PC-9 (cell line): ENCODE results near the gene NAMPT. TPM values are rescaled to one million over a fixed set of nuclear protein-coding genes. Genes with fewer than 3 reads are reported as not detected.

ENCODE experiments used
- BruUV-seq: library from RNA; stranded (reverse); fragments of 400-500 nt; replicated peaks from 2 replicates; lab custom pipeline; 2021; lab: Mats Ljungman, UMichigan
- CTCF ChIA-PET: fragments of 300-600 bp; sonication (Branson Sonifier 250); formaldehyde crosslinking; loops from one replicate; lab custom pipeline; 2022; ENCODE audit warnings: antibody characterized with exemption; lab: Charles Lee
- POLR2A ChIA-PET: fragments of 300-600 bp; sonication (Branson Sonifier 250); formaldehyde crosslinking; loops from one replicate; lab custom pipeline; 2022; ENCODE audit warnings: antibody characterized with exemption; ENCODE audit not compliant: unreplicated experiment; lab: Charles Lee
- DNase-seq, 2 experiments: peaks; one replicate each; pipeline versions ENCODE4 v3.0.0 to v3.0.0-alpha.2; 2015 to 2022; ENCODE audit warnings: mixed read lengths in 1 of 2
- H2AFZ ChIP-seq: fragments of 200-600 bp; sonication (generic); 2 replicates; pipeline ENCODE4 v1.8.1; 2017; ENCODE audit warnings: antibody characterized with exemption
- H3F3A ChIP-seq: fragments of 200-600 bp; sonication (generic); 2 replicates; pipeline ENCODE4 v1.8.1; 2017; ENCODE audit warnings: antibody characterized with exemption, mild to moderate bottlenecking, low read depth; ENCODE audit not compliant: insufficient read depth
- H3K27ac ChIP-seq: fragments of 200-600 bp; sonication (generic); 2 replicates; pipeline ENCODE4 v1.6.1; 2016; ENCODE audit warnings: mixed run types
- H3K27me3 ChIP-seq: fragments of 200-600 bp; sonication (generic); 2 replicates; pipeline ENCODE4 v1.6.1; 2016; ENCODE audit warnings: low read depth, mixed run types; ENCODE audit not compliant: insufficient read depth
- H3K36me3 ChIP-seq: fragments of 200-600 bp; sonication (generic); 2 replicates; pipeline ENCODE4 v1.6.1; 2016; ENCODE audit warnings: low read depth, mixed run types
- H3K4me1 ChIP-seq: fragments of 200-600 bp; sonication (generic); replicated peaks from 2 replicates; pipeline ENCODE4 v1.6.1; 2016; ENCODE audit warnings: mixed run types; ENCODE audit not compliant: insufficient read depth
- H3K4me2 ChIP-seq: fragments of 200-600 bp; sonication (generic); 2 replicates; pipeline ENCODE4 v1.6.1; 2017; ENCODE audit warnings: mixed run types
- H3K4me3 ChIP-seq: fragments of 200-600 bp; sonication (generic); 2 replicates; pipeline ENCODE4 v1.6.1; 2016; ENCODE audit warnings: mixed run types
- H3K79me2 ChIP-seq: fragments of 200-600 bp; sonication (generic); 2 replicates; pipeline ENCODE4 v1.6.1; 2017; ENCODE audit warnings: low read depth, mixed run types
- H3K9me2 ChIP-seq: fragments of 200-600 bp; sonication (generic); 2 replicates; pipeline ENCODE4 v1.8.1; 2017; ENCODE audit warnings: mild to moderate bottlenecking; ENCODE audit not compliant: insufficient read depth
- H3K9me3 ChIP-seq: fragments of 200-600 bp; sonication (generic); 2 replicates; pipeline ENCODE4 v1.8.1; 2016; ENCODE audit warnings: low read depth; ENCODE audit not compliant: insufficient read depth
- H4K20me1 ChIP-seq: fragments of 200-600 bp; sonication (generic); 2 replicates; pipeline ENCODE4 v1.8.1; 2017; ENCODE audit not compliant: insufficient read depth
- EZH2 ChIP-seq: fragments of 200-600 bp; sonication (generic); IDR thresholded peaks from 2 replicates; pipeline ENCODE4 v1.8.0; 2017; ENCODE audit warnings: antibody characterized with exemption, low read depth
- intact Hi-C: fragments of 100-400 bp; cut with micrococcal nuclease; formaldehyde crosslinking; loops from one replicate; pipeline ENCODE4 v1.10.0; 2022; ENCODE audit not compliant: unreplicated experiment
- total RNA-seq: library from RNA; stranded (reverse); gene quantifications from 2 replicates; pipeline ENCODE4 v1.2.3, GENCODE V29; 2021
- TF ChIP-seq, protein P1 (sequence below): fragments of 200-600 bp; sonication (generic); conservative IDR thresholded peaks from 2 replicates; pipeline ENCODE4 v1.6.1; 2017; ENCODE audit warnings: mixed run types, antibody characterized with exemption, mild to moderate bottlenecking, moderate library complexity

Gene NAMPT
- total RNA-seq, 1 experiment from 2014 or later = 302 TPM

DNA sequence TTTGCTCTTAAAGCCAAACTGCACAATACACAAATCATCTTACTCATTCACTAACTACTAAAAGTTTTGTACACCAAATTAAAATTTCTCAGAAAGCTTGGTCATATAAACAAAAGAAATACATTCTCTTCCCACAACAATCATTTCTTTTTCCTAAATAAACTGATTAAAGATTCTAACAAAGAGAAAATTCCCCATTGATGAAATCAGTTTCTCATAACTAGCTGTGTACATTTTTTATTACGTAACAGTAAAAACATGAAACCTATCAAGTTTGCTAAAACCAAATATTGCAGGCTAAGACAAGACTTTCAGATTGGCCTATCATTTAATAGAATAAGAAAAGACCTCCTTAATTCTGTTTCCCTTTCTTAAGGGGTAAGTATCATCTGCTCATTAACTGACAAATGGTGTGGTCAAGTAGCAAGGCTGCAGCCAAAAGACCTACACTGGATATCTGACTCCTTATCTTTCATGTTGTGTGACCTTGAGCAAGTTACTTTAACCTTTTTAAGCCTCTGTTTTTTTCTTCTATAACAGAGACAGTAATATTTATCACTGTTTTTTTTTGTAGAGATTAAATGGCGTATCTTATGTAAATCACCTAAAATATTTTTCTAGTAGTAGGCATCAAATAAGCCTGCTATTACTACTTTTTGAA is 22.4 kb downstream of the NAMPT start:
- Histone ChIP-seq H3K4me2 (no peak overlapping the region), H3F3A (peaks cover 89% of the 10 kb centered on the region), H3K4me3 (no peak overlapping the region), H3K27me3 (no peaks in the 10 kb centered on the region), H3K36me3 (peaks cover 93% of the 10 kb centered on the region), H3K4me1 (no peaks in the 10 kb centered on the region), H3K79me2 (peaks cover 32% of the 10 kb centered on the region; the same call in 1 of the 2 replicates), H3K9me2 (no peaks in the 10 kb centered on the region), H2AFZ (no peak overlapping the region), H3K9me3 (no peaks in the 10 kb centered on the region), H3K27ac (peak overlapping the region; percentile 10; the same call in 1 of the 2 replicates), H4K20me1 (peaks cover 15% of the 10 kb centered on the region; the same call in 1 of the 2 replicates)
- intact Hi-C loops = loop anchor here (5.0 kb wide), 1 partner anchor 85 kb away; no protein-coding TSS in a partner anchor
- ChIA-PET CTCF (interaction anchor here (0.6 kb wide), 1 partner anchor 281 kb away, joined by 9 read pairs; no protein-coding TSS in a partner anchor), POLR2A (interaction anchor here (0.6 kb wide), 1 partner anchor 1292 kb away, joined by 4 read pairs; no protein-coding TSS in a partner anchor)
- BruUV-seq = no TSS peak
- no peak for DNase-seq
- TF ChIP-seq, protein P1, sequence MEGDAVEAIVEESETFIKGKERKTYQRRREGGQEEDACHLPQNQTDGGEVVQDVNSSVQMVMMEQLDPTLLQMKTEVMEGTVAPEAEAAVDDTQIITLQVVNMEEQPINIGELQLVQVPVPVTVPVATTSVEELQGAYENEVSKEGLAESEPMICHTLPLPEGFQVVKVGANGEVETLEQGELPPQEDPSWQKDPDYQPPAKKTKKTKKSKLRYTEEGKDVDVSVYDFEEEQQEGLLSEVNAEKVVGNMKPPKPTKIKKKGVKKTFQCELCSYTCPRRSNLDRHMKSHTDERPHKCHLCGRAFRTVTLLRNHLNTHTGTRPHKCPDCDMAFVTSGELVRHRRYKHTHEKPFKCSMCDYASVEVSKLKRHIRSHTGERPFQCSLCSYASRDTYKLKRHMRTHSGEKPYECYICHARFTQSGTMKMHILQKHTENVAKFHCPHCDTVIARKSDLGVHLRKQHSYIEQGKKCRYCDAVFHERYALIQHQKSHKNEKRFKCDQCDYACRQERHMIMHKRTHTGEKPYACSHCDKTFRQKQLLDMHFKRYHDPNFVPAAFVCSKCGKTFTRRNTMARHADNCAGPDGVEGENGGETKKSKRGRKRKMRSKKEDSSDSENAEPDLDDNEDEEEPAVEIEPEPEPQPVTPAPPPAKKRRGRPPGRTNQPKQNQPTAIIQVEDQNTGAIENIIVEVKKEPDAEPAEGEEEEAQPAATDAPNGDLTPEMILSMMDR = no peak
- TF ChIP-seq EZH2 = no peak

DNA sequence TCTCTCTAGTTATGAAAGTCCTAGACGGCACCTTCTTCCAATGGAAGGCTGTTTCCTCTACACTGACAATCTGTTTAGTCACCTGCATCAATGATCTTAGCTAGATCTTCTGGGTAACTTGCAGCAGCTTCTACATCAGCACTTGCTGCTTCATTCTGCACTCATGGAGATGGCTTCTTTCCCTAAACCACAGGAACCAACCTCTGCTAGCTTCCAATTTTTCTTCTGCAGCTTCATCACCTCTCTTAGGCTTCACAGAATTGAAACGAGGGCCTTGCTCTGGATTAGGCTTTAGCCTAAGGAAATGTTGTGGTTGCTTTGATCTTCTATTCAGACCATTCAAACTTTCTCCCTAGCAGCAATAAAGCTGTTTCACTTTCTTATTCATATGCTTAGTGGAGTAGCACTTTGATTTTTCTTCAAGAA is 24.6 kb downstream of the NAMPT start:
- Histone ChIP-seq H3K79me2 (peaks cover 23% of the 10 kb centered on the region; the same call in 1 of the 2 replicates), H4K20me1 (peaks cover 7% of the 10 kb centered on the region; the same call in 1 of the 2 replicates), H2AFZ (no peak overlapping the region), H3K27me3 (no peaks in the 10 kb centered on the region), H3K4me2 (no peak overlapping the region), H3K9me2 (no peaks in the 10 kb centered on the region), H3K27ac (0 out of 2 replicates have a peak overlapping the region, but pooled peaks have one; percentile 6), H3K9me3 (no peaks in the 10 kb centered on the region), H3F3A (peaks cover 80% of the 10 kb centered on the region), H3K36me3 (peaks cover 92% of the 10 kb centered on the region), H3K4me3 (no peak overlapping the region), H3K4me1 (no peaks in the 10 kb centered on the region)
- no peak for DNase-seq
- no TSS peak for BruUV-seq
- ChIA-PET POLR2A (interaction anchor here (0.6 kb wide), 2 partner anchors 245 to 283 kb away, joined by 16 to 25 read pairs; no protein-coding TSS in a partner anchor), CTCF (no interaction called here)
- TF ChIP-seq EZH2 = no peak
- TF ChIP-seq, protein P1 = no peak
- intact Hi-C loops = loop anchor here (5.0 kb wide), 1 partner anchor 83 kb away; no protein-coding TSS in a partner anchor

DNA sequence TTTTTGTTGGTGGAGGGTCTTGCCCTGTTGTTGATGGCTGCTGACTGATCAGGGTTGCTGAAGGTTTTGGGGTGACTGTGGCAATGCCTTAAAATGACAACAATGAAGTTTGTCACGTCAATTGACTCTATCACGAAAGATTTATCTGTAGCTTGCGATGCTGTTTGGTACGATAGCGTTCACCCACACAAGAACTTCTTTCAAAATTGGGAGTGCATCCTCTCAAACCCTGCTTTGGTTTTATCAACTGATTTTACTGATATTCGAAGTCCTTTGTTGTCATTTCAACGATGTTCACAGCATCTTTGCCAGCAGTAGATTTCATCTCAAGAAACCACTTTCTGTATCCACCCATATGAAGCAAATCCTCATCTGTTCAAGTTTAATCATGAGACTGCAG is 26.0 kb downstream of the NAMPT start:
- H3F3A ChIP-seq = peaks cover 80% of the 10 kb centered on the region
- peaks cover 92% of the 10 kb centered on the region for H3K36me3 ChIP-seq
- H2AFZ ChIP-seq = no peak overlapping the region
- no TSS peak for BruUV-seq
- H3K27me3 ChIP-seq = no peaks in the 10 kb centered on the region
- ChIA-PET POLR2A (no interaction called here), CTCF (no interaction called here)
- H3K9me3 ChIP-seq = no peaks in the 10 kb centered on the region
- H3K79me2 ChIP-seq = peaks cover 27% of the 10 kb centered on the region; the same call in 1 of the 2 replicates
- TF ChIP-seq, protein P1 = no peak
- no peak for TF ChIP-seq EZH2
- no peak overlapping the region for H3K4me2 ChIP-seq
- intact Hi-C loops = no loop called here
- H3K4me1 ChIP-seq = no peaks in the 10 kb centered on the region
- no peak overlapping the region for H3K4me3 ChIP-seq
- no peak for DNase-seq
- no peaks in the 10 kb centered on the region for H3K9me2 ChIP-seq
- no peak overlapping the region for H3K27ac ChIP-seq
- peaks cover 3% of the 10 kb centered on the region; the same call in 1 of the 2 replicates for H4K20me1 ChIP-seq
